NCI-H1105 (cell line): ENCODE data around the gene WIF1.
A peak's percentile ranks its signal among the peaks of the same experiment; 100 is the strongest.

Experiments
- DNase-seq: peaks from one replicate; lab custom pipeline; 2025; lab: John Stamatoyannopoulos, UW

WIF1 gene

GRCh38 chr12:65121956-65122469, 908 bp upstream of the WIF1 start:
- DNase-seq: no peak

GRCh38 chr12:65119063-65119462, 2.0 kb downstream of the WIF1 start:
- no peak for DNase-seq

DNA sequence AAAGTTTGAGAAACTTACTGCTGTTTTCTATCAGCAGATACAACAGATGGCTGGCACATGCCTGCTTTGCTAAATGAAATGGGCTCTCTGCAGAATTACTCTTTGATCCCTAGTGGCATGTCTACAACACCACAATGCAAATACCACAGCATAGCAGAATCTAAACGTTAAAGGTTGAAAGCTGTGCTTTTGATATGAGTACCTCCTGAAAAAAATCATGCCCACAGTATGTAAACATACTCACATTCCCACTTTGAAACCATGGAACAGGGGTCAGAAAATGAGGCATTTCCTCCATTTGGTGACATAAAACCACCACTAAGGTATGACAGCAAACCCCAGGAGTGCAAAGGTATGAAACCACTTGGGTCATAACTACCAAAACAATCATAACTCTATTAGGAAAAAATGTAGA, 7.5 kb downstream of the WIF1 start:
- no peak for DNase-seq

- DNase-seq: no peak
Observed at GRCh38 chr12:65106948-65107347, 14.2 kb downstream of the WIF1 start.

DNA sequence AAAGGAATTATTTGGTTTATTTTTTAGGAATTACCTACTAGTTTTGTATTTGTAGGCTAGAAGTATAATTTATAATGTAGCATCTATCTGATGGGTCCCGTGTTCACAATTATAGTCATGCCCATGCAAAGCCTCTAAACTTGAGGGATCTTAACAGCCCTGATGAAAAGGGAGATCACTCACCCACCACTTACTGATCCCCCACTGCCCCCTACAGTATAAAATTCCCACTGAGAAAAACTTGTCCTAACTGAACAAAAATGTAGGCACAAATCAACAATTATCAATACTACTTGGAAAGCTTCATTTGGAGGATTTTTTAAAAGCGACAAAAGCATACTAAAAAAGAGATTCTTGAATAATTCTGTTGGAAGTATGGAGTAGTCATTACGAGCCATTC, 21.0 kb downstream of the WIF1 start:
- no peak for DNase-seq

DNA sequence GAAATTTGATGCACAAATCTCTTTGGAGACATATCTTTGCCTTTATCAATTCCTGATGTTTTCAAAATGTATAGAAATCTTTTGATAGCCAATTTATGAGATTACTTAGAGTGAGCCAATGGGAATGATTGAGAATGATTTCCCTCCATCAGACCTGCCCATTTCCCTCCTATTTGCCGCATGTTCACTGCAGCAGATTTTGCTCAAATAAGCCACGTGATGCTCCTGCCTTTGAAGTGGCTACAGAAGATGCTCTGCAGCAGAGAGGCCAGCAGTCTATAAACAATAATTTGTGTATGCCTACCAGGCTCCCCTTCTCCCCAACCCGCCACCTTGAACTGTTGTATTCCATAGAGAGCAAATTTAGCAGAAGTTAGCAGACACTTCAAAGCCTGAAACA, 21.9 kb downstream of the WIF1 start:
- no peak for DNase-seq

DNA sequence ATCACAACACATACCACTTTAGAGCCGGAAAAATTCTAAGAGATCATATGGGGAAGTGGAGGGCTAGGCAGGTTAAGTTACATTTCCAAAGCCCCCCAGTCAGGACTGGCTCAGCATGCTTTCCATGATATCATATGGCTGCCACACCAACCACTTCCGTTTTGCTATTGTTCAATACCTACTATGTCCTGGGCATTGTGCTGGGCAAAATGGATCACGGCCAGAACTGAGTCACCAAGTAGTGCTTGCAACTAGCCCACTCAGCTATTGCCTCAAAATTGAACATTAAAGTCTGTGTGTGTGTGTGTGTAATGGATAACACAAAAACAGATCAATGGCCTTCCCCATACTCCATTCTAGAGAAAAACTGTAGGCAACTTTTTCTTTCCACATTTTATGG, 22.7 kb downstream of the WIF1 start:
- DNase-seq: no peak

GRCh38 chr12:65094722-65095121, 26.4 kb downstream of the WIF1 start:
- no peak for DNase-seq

- no peak for DNase-seq
Observed at GRCh38 chr12:65093606-65094005, 27.5 kb downstream of the WIF1 start.

DNA sequence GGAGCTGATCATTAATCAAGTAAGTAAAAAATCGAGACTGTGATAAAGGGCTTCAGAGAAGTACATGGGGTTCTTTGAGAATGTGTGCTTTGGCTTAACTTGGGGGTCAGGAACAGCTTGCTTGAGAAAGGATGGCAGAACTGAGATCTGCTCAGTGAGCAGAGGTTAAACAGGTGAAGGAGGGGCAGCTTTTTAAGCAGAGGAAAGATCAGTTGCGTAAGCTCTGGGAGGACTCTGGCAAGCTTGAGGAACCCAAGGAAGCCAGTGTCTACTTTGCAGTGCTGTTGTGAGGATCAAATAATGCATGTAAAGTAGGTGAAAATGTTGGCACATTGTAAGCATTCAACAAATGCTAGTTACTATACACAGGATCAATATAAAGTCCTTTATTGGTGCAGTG, 30.6 kb downstream of the WIF1 start:
- no peak for DNase-seq

- DNase-seq: no peak
Observed at GRCh38 chr12:65086236-65086635, 34.9 kb downstream of the WIF1 start.

GRCh38 chr12:65084579-65084978, 36.5 kb downstream of the WIF1 start:
- DNase-seq: no peak

DNA sequence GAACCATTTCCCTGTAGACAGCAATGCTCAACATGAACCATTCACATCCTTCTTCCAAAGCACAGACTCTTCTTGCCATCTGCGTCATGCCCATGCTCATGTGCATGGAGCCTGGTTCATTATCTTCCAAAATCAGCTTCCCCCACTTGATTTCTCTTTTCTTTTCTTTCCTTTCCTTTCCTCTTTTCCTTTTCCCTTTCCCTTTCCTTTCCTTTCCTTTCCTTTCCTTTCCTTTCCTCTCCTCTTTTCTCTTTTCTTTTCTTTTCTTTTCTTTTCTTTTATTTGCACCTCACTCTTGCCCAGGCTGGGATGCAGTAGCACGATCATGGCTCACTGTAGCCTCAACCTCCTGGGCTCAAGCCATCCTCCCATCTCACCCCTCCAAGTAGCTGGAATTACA, 37.5 kb downstream of the WIF1 start:
- no peak for DNase-seq

- DNase-seq: peak; percentile 40
Observed at GRCh38 chr12:65082406-65082805, 38.7 kb downstream of the WIF1 start.

DNA sequence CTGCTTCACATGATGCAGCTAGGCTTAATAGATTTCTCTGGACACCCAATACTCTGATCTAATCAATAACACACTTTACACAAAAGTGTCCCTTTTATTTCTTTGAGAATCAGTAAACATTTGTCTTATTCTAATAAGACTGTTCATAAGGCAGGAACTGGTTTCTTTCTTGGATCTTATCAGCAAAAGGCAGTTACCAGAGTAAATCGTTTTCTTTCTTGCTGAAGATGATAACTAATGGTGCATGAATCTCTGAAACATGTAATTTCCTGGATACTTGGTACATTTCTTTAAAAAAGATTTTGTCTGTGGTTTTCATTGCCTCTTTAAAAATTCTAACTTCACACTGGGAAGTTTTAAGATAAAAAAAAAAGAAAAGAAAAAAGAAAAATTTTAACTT, 39.6 kb downstream of the WIF1 start:
- no peak for DNase-seq

GRCh38 chr12:65074932-65075331, 46.2 kb downstream of the WIF1 start:
- DNase-seq: no peak

DNA sequence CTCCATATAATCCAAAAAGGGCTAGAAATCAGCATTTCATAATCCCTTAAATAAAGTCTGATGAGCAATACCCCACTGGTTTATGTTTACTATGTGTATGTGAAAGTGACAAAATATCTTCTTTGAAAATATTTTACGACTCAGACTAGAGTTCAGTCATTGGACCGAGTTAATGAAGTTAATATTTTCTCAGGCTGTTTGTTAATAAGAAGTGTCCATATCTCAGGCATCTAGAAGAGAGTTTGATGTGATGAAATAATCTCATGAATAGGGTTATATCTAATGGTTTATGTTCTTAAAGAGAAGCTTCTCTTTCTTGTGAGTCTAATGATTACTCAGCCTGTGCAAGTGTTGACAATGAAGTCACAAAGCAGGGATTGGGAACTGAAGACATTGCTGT, 51.8 kb downstream of the WIF1 start:
- DNase-seq: no peak

GRCh38 chr12:65067383-65067782, 53.7 kb downstream of the WIF1 start:
- no peak for DNase-seq

- DNase-seq: peak; percentile 15
Observed at GRCh38 chr12:65055859-65056258, 65.2 kb downstream of the WIF1 start.

- DNase-seq: no peak
Observed at GRCh38 chr12:65051218-65051617, 69.9 kb downstream of the WIF1 start.

- DNase-seq: no peak
Observed at GRCh38 chr12:65045269-65045668, 75.8 kb downstream of the WIF1 start.

DNA sequence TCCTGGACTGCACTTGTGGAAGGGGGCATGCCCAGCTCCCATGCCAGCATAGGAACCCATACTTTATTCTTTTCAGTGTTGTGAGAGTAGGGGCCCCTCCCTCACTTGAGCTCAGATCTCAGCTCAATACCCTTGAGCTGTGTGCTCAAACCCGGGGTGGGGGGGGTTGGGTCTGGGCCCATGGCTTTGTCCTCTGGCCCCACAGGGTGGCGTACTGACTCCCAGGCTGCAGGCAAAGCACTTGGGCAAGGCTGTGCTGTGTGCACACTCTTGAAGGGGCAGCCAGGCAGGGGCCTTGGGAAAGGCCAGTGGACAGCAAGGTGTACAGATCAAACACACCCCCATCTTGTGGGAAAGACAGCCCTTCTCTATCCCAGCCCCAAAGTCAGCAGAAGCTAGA, 81.8 kb downstream of the WIF1 start:
- DNase-seq: no peak

DNA sequence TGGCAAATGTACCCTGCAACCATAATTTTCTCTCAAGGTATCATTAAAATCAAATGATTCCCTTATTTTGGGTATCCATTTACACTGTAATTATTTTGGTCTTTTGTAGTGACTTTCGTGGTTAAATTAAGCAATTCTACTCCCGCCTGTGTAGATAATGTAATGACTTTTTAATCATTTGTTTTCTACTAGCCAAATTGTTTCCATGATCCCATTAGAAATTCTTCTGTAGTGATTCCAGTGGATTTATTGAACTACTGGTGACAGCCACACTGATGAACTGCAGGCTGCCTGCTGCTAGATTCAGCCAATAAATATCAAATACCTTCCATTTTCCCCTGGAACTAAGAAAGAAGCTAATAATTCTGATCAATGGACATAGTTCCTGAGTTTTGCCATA, 96.0 kb downstream of the WIF1 start:
- peak; percentile 54 for DNase-seq

DNA sequence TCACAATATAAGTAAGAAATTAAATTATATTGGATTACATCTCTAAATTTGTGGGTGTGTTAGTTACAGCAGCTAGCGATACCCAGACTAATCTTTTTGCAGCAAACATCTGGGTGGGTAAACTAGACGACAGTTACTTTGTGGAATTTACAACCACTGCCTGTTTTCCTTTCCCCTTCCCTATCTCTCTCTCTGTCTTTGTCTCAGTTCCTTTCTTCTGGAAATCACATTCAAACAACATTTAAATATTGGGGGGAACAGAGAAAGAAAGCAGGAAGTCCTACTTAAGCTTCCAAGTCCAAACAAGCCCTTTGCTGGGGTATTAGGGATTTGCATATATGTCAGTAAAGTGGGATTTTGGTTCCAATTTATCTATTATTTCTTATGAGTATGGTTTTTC, 97.6 kb downstream of the WIF1 start:
- no peak for DNase-seq

- peak; percentile 61 for DNase-seq
Observed at GRCh38 chr12:65022960-65023359, 98.1 kb downstream of the WIF1 start.
